Measurements from ENCODE around the gene GBF1.

- TF ChIP-seq POLR2AphosphoS5 (IDR thresholded peaks at IDR 0.05) (no peak), CTCF (IDR thresholded peaks at IDR 0.05) (no peak), POLR2A (IDR thresholded peaks at IDR 0.05) (no peak), EP300 (IDR thresholded peaks at IDR 0.05) (no peak)
Observed at GRCh38 chr10:102412293-102412692, 167.0 kb downstream of the GBF1 start.

All from stomach (tissue), 4 donors.